AG10803 (cell line): ENCODE data around the gene TRPV2.
A peak's percentile ranks its signal among the peaks of the same experiment; 100 is the strongest.

Source experiments
- DNase-seq: peaks from one replicate; pipeline ENCODE4 v3.0.0; 2010; ENCODE audit warnings: low read depth
- H3K4me3 ChIP-seq: 2 replicates; pipeline ENCODE4 v1.5.1; 2011; ENCODE audit warnings: mild to moderate bottlenecking, low read length, control low read depth
- TF ChIP-seq, protein P1 (sequence below): conservative IDR thresholded peaks from 2 replicates; pipeline ENCODE4 v1.5.1; 2011; ENCODE audit warnings: mild to moderate bottlenecking, low read length, control low read depth, inconsistent platforms

TRPV2 gene, protein sequence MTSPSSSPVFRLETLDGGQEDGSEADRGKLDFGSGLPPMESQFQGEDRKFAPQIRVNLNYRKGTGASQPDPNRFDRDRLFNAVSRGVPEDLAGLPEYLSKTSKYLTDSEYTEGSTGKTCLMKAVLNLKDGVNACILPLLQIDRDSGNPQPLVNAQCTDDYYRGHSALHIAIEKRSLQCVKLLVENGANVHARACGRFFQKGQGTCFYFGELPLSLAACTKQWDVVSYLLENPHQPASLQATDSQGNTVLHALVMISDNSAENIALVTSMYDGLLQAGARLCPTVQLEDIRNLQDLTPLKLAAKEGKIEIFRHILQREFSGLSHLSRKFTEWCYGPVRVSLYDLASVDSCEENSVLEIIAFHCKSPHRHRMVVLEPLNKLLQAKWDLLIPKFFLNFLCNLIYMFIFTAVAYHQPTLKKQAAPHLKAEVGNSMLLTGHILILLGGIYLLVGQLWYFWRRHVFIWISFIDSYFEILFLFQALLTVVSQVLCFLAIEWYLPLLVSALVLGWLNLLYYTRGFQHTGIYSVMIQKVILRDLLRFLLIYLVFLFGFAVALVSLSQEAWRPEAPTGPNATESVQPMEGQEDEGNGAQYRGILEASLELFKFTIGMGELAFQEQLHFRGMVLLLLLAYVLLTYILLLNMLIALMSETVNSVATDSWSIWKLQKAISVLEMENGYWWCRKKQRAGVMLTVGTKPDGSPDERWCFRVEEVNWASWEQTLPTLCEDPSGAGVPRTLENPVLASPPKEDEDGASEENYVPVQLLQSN

DNA sequence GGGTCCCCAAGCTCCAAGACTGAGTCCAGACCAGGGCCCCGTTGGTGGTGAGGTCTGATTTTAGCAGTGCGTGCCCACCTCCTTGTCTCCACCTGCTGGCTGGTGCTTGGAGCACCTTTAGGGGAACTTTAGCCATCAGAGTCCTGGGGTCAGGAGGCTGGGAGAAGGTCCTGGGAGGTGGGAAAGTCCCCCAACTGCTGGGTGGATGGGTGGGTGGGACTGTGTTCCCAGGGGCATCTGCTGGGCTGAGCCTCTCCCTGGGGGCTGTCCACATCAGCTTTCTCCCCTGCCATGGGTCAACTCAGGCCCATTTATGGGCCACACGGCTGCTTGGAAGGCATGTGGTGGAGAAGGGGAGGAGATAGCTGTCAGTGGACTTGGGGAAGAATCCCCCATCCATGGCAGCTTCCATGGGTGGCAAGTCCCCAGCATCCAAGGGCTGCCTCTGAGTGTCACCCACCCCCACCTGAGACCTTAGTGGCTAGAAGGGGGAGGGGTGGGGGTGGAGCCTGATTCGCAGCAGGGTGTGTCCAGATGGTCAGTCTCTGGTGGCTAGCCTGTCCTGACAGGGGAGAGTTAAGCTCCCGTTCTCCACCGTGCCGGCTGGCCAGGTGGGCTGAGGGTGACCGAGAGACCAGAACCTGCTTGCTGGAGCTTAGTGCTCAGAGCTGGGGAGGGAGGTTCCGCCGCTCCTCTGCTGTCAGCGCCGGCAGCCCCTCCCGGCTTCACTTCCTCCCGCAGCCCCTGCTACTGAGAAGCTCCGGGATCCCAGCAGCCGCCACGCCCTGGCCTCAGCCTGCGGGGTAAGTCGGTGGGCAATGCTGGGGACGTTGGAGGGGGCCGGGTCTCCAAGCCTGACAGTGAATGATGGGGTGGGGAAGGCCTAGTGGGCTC lies at the start of gene TRPV2:
Gene TRPV2, plus strand, starts transcription at position 541 of the 894 bp plus-strand sequence. CDS start 2,098 bp downstream, outside the sequence.
- H3K4me3 ChIP-seq: peak within 1 kb of the TSS; percentile 68
- DNase-seq: no peak
- TF ChIP-seq, protein P1, sequence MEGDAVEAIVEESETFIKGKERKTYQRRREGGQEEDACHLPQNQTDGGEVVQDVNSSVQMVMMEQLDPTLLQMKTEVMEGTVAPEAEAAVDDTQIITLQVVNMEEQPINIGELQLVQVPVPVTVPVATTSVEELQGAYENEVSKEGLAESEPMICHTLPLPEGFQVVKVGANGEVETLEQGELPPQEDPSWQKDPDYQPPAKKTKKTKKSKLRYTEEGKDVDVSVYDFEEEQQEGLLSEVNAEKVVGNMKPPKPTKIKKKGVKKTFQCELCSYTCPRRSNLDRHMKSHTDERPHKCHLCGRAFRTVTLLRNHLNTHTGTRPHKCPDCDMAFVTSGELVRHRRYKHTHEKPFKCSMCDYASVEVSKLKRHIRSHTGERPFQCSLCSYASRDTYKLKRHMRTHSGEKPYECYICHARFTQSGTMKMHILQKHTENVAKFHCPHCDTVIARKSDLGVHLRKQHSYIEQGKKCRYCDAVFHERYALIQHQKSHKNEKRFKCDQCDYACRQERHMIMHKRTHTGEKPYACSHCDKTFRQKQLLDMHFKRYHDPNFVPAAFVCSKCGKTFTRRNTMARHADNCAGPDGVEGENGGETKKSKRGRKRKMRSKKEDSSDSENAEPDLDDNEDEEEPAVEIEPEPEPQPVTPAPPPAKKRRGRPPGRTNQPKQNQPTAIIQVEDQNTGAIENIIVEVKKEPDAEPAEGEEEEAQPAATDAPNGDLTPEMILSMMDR: 0 out of 2 replicates have a peak, but pooled peaks have one; percentile 6

DNA sequence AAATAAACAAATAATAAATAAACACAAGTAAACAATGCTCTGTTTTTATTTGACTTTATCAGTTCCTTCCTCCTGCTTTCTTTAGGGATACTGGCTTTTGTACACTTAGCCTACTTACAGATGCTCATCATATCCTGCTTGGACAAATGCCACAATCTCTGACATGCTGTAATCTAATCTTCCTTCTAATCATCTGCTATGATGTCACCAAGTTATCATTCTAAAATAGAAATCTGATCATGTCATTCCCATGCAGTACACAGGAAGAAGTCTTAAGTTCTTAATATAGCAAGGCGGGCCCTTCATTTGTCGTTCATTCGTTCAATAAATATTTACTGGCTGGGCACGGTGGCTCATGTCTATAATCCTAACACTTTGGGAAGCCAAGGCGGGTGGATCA lies 43.6 kb upstream of the TRPV2 start:
- TF ChIP-seq, protein P1: no peak
- H3K4me3 ChIP-seq: no peak overlapping the region
- peak; percentile 52 for DNase-seq

DNA sequence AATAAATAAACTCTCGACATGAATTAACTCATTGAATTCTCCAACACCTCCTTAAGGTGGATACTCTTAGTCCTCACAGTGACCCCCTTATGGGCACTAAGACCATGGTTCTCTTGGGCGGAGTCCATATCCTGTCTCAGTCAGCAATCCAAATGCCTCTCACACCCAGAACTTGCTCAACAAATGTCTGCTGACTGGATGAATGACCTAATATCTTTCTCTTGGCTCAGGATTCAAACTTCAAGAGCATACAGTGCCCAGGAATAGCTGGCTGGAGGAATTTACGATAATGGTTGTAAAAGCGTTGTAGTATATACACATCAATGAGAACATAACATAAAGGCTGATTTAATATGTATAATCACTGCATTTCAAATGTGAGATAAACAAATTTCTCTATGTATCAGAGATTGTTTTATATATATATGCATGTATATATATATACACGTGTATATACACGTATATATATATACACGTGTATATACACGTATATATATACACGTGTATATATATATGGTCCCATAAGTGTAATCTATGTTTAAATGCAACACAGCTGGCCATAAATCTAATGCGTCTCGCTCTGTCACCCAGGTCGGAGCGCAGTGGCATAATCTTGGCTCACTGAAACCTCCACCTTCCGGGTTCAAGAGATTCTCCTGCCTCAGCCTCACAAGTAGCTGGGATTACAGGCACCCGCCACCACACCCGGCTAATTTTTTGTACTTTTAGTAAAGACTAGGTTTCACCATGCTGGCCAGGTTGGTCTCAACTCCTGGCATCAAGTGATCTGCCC lies 41.0 kb upstream of the TRPV2 start:
- no peak overlapping the region for H3K4me3 ChIP-seq
- TF ChIP-seq, protein P1: no peak
- peak; percentile 79 for DNase-seq

DNA sequence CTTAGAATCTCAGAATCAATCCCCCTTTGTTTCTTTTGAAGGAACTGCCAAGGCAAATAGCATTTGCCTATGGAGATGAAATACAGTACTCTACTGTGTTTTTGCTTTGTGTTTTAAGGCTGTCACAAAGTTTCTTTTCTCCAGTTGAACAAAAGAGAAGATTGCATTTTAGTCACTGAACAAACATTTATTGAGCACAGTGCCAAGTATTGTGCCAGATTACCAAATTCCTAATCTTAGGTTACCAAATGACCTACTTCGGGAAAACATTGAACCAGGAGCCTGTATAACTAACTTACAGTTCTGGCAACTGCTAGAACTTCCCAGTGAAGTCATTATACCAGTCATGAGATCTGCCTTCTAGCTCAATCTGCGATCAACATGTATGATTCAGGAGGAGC lies 37.4 kb upstream of the TRPV2 start:
- DNase-seq: peak; percentile 82
- TF ChIP-seq, protein P1: no peak
- no peak overlapping the region for H3K4me3 ChIP-seq

DNA sequence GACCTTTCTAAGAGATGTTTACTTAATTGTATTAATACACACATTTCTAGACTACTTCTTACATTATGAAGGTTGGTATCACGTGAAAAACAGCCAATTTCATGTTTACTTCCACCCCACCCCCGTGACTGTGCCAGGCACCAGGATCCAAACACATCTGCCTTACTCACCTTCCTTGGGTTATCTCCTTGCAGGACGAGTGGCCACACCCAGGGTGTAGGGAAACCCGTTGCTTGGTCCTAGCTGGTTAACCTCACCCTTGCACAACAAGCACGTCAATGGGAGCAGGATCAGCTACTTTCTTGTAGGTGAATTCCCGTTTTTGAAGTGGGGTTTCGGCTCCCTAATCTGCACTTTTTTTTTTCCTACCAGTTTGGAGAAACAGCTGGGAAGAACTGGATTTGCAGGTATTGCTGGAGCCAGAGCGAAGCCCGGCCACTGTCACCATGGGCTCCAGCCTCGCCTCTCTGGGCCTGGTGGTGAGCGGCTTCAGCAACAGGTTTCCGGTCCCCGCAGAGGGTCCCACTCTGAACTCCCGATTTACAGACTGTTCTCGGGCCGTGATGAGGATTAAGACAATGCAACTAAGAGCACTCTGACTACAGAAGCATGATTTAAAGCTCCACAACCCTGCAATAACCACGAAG lies 36.6 kb upstream of the TRPV2 start:
- no peak overlapping the region for H3K4me3 ChIP-seq
- TF ChIP-seq, protein P1: no peak
- DNase-seq: no peak

DNA sequence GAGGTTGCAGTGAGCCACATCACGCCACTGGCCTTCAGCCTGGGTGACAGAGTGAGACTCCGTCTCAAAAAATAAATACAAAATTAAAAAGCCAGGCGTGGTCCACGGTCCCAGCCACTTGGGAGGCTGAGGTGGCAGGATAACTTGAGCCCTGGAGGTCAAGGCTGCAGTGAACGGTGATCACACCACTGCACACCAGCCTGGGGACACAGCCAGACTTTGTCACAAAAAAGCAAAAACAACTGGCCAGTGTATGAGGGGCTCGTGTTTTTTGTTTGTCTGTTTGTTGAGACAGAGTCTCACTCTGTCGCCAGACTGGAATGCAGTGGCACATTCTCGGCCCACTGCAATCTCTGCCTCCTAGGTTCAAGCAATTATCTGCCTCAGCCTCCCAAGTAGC lies 35.7 kb upstream of the TRPV2 start:
- DNase-seq: no peak
- H3K4me3 ChIP-seq: no peak overlapping the region
- TF ChIP-seq, protein P1: no peak
